Liver (tissue), 3 donors: ENCODE data around the gene ZNF282.

ENCODE experiments used
- EGR1 ChIP-seq, 2 donors: IDR thresholded peaks; 2 replicates each; pipeline ENCODE4 v1.6.1; 2016 to 2018; ENCODE audit warnings: antibody characterized with exemption in 2 of 2, low read depth in 2 of 2
- FOXA2 ChIP-seq: IDR thresholded peaks from 2 replicates; pipeline ENCODE4 v1.6.1; 2016; ENCODE audit warnings: antibody characterized with exemption
- GABPA ChIP-seq, 2 donors: IDR thresholded peaks in 1 of 2; conservative IDR thresholded peaks in 1 of 2; 2 replicates each; pipeline ENCODE4 v1.6.1; 2016; ENCODE audit warnings: antibody characterized with exemption in 2 of 2, mild to moderate bottlenecking in 1 of 2, moderate library complexity in 1 of 2
- JUND ChIP-seq, 2 donors: IDR thresholded peaks; 2 replicates each; pipeline ENCODE4 v1.6.1; 2016; ENCODE audit warnings: antibody characterized with exemption in 2 of 2
- RXRA ChIP-seq, 2 donors: IDR thresholded peaks; 2 replicates each; pipeline ENCODE4 v1.6.1; 2017 to 2018; ENCODE audit warnings: antibody characterized with exemption in 2 of 2, mild to moderate bottlenecking in 1 of 2
- SP1 ChIP-seq: IDR thresholded peaks from 2 replicates; pipeline ENCODE4 v1.6.1; 2018; ENCODE audit warnings: antibody characterized with exemption, mild to moderate bottlenecking
- TAF1 ChIP-seq: conservative IDR thresholded peaks from 2 replicates; pipeline ENCODE4 v1.6.1; 2016; ENCODE audit warnings: antibody characterized with exemption, mild to moderate bottlenecking
- YY1 ChIP-seq: IDR thresholded peaks from 2 replicates; pipeline ENCODE4 v1.6.1; 2016; ENCODE audit warnings: antibody characterized with exemption, mild to moderate bottlenecking
- TF ChIP-seq, protein P1 (sequence below): fragments of 150-350 bp; IDR thresholded peaks from 2 replicates; pipeline ENCODE4 v1.5.1; 2017; ENCODE audit warnings: improper control_type of control experiment, low read depth, low read length; ENCODE audit not compliant: missing input control
- TF ChIP-seq, protein P2 (sequence below): IDR thresholded peaks from 2 replicates; pipeline ENCODE4 v1.6.1; 2016; ENCODE audit warnings: antibody characterized with exemption
- TF ChIP-seq, protein P3 (sequence below): IDR thresholded peaks from 2 replicates; pipeline ENCODE4 v1.6.1; 2016; ENCODE audit warnings: antibody characterized with exemption
- TF ChIP-seq, protein P4 (sequence below): IDR thresholded peaks from 2 replicates; pipeline ENCODE4 v1.6.1; 2016; ENCODE audit warnings: antibody characterized with exemption, mild to moderate bottlenecking
- donor health status: healthy.
- donor health status: healthy.

DNA sequence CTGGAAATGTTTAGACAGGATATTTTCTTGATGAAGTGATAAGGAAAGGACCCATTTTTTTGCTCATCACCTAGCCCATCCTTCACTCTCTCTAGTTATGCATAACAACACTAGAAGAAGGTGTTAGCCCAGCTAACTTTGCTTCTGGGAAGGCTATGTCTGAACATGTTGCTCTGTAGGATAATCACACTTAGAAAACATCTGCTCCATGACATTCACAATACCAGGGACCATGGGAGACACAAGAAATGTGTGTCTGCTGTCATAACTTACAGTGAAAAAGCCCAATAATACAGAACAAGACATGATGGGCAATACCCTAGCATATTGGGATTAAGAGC is 13.9 kb upstream of the ZNF282 start:
- TF ChIP-seq, protein P1, sequence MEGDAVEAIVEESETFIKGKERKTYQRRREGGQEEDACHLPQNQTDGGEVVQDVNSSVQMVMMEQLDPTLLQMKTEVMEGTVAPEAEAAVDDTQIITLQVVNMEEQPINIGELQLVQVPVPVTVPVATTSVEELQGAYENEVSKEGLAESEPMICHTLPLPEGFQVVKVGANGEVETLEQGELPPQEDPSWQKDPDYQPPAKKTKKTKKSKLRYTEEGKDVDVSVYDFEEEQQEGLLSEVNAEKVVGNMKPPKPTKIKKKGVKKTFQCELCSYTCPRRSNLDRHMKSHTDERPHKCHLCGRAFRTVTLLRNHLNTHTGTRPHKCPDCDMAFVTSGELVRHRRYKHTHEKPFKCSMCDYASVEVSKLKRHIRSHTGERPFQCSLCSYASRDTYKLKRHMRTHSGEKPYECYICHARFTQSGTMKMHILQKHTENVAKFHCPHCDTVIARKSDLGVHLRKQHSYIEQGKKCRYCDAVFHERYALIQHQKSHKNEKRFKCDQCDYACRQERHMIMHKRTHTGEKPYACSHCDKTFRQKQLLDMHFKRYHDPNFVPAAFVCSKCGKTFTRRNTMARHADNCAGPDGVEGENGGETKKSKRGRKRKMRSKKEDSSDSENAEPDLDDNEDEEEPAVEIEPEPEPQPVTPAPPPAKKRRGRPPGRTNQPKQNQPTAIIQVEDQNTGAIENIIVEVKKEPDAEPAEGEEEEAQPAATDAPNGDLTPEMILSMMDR: no peak
- TF ChIP-seq GABPA (IDR thresholded peaks at IDR 0.05 in 1 of 2, conservative IDR thresholded peaks at IDR 0.05 in 1 of 2): no peak
- TF ChIP-seq, protein P2, sequence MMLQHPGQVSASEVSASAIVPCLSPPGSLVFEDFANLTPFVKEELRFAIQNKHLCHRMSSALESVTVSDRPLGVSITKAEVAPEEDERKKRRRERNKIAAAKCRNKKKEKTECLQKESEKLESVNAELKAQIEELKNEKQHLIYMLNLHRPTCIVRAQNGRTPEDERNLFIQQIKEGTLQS: no peak
- TF ChIP-seq SP1: no peak
- TF ChIP-seq TAF1: no peak
- no peak for TF ChIP-seq EGR1 (IDR thresholded peaks at IDR 0.05; ENCODE audit: low read depth in 2 of 2)
- TF ChIP-seq RXRA (IDR thresholded peaks at IDR 0.05): no peak
- TF ChIP-seq, protein P3, sequence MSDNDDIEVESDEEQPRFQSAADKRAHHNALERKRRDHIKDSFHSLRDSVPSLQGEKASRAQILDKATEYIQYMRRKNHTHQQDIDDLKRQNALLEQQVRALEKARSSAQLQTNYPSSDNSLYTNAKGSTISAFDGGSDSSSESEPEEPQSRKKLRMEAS: no peak
- no peak for TF ChIP-seq YY1
- no peak for TF ChIP-seq JUND (IDR thresholded peaks at IDR 0.05)
- TF ChIP-seq, protein P4, sequence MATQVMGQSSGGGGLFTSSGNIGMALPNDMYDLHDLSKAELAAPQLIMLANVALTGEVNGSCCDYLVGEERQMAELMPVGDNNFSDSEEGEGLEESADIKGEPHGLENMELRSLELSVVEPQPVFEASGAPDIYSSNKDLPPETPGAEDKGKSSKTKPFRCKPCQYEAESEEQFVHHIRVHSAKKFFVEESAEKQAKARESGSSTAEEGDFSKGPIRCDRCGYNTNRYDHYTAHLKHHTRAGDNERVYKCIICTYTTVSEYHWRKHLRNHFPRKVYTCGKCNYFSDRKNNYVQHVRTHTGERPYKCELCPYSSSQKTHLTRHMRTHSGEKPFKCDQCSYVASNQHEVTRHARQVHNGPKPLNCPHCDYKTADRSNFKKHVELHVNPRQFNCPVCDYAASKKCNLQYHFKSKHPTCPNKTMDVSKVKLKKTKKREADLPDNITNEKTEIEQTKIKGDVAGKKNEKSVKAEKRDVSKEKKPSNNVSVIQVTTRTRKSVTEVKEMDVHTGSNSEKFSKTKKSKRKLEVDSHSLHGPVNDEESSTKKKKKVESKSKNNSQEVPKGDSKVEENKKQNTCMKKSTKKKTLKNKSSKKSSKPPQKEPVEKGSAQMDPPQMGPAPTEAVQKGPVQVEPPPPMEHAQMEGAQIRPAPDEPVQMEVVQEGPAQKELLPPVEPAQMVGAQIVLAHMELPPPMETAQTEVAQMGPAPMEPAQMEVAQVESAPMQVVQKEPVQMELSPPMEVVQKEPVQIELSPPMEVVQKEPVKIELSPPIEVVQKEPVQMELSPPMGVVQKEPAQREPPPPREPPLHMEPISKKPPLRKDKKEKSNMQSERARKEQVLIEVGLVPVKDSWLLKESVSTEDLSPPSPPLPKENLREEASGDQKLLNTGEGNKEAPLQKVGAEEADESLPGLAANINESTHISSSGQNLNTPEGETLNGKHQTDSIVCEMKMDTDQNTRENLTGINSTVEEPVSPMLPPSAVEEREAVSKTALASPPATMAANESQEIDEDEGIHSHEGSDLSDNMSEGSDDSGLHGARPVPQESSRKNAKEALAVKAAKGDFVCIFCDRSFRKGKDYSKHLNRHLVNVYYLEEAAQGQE: no peak
- no peak for TF ChIP-seq FOXA2
